Measurements from ENCODE around the gene DYNC1I1. TPM values are rescaled to one million over a fixed set of nuclear protein-coding genes. Genes with fewer than 3 reads are reported as not detected.

DYNC1I1 gene
- total and polyA plus RNA-seq, 2 of the 13 experiments (the other 11 are each of a cell fraction or from before 2014, with no cell fraction given) = not detected

- TF ChIP-seq ZHX2 (IDR thresholded peaks at IDR 0.05; ENCODE audit: low read depth) = no peak
- TF ChIP-seq ZHX2 (CRISPR knock-in tag; IDR thresholded peaks at IDR 0.05; ENCODE audit: borderline replicate concordance) = no peak
- TF ChIP-seq MXI1 (IDR thresholded peaks at IDR 0.05; ENCODE audit: borderline replicate concordance, low read depth, low read length) = no peak
- no peak for TF ChIP-seq ZNF275 (CRISPR knock-in tag; IDR thresholded peaks at IDR 0.05; ENCODE audit: borderline replicate concordance)
- no peak for TF ChIP-seq ZNF564 (CRISPR knock-in tag; IDR thresholded peaks at IDR 0.05)
- TF ChIP-seq ATF7-NPFF (CRISPR knock-in tag; IDR thresholded peaks at IDR 0.05; ENCODE audit: low read depth) = no peak
Measured at GRCh38 chr7:95822717-95823116, 50.4 kb downstream of the DYNC1I1 start (continued).

- Histone ChIP-seq H3K36me3 (replicated peaks in 1 of 2; ENCODE audit: control insufficient read depth in 1 of 2, insufficient read depth in 2 of 2, low read length in 2 of 2) (no peaks in the 10 kb centered on the region), H3K4me2 (ENCODE audit: low read depth, low read length) (no peak overlapping the region), H3K9me3 (ENCODE audit: low read length) (no peaks in the 10 kb centered on the region), H3K27ac (ENCODE audit: extremely low read length, insufficient read depth, low read length) (no peak overlapping the region), H3K4me1 (ENCODE audit: insufficient read depth, low read length) (no peaks in the 10 kb centered on the region), H4K20me1 (ENCODE audit: insufficient read depth, low read length) (no peaks in the 10 kb centered on the region), H3K4me3 (replicated peaks in 1 of 3; ENCODE audit: insufficient read depth in 1 of 3, low read depth in 2 of 3, low read length in 3 of 3) (no peak overlapping the region), H3K27me3 (ENCODE audit: control insufficient read depth in 1 of 2, insufficient read depth in 2 of 2, low read length in 2 of 2) (no peaks in the 10 kb centered on the region), H2AFZ (ENCODE audit: low read length) (no peak overlapping the region), H3K79me2 (ENCODE audit: insufficient read depth, low read length) (no peaks in the 10 kb centered on the region), H3K9ac (ENCODE audit: insufficient read depth, low read depth, low read length) (no peak overlapping the region)
- ATAC-seq = no peak
- POLR2A ChIA-PET = no interaction called here
- intact Hi-C loops (cut with micrococcal nuclease; ENCODE audit: unreplicated experiment) = no loop called here
- BruUV-seq (replicated peaks) = no TSS peak
- 58% methylated on average over 5 of the region's 5 CpGs for WGBS (ENCODE audit: low lambda C conversion rate)
- in situ Hi-C loops (cut with HindIII; ENCODE audit: extremely low pct_ligation_motif_present, low pct_unique_long_range_greater_than_20kb) = no loop called here
- no peak for FAIRE-seq
- CTCF ChIA-PET (ENCODE audit: low intra/inter-chr PET ratio, low total read pairs) = no interaction called here
- DNase-seq (ENCODE audit: low spot score) = no peak
- no peak for TF ChIP-seq ZNF274 (CRISPR knock-in tag; IDR thresholded peaks at IDR 0.05)
- no peak for TF ChIP-seq ZNF251 (CRISPR knock-in tag; IDR thresholded peaks at IDR 0.05)
- no peak for TF ChIP-seq GATAD2A (CRISPR knock-in tag; IDR thresholded peaks at IDR 0.05)
- no peak for TF ChIP-seq SP140L (CRISPR knock-in tag; IDR thresholded peaks at IDR 0.05; ENCODE audit: borderline replicate concordance)
- TF ChIP-seq KMT2A (CRISPR knock-in tag; IDR thresholded peaks at IDR 0.05) = no peak
- TF ChIP-seq ZNF550 (CRISPR knock-in tag; IDR thresholded peaks at IDR 0.05; ENCODE audit: borderline replicate concordance) = no peak
- no peak for TF ChIP-seq TFDP2 (CRISPR knock-in tag; IDR thresholded peaks at IDR 0.05)
- no peak for TF ChIP-seq ZNF788 (CRISPR knock-in tag; IDR thresholded peaks at IDR 0.05; ENCODE audit: borderline replicate concordance)
- TF ChIP-seq ZNF383 (CRISPR knock-in tag; IDR thresholded peaks at IDR 0.05; ENCODE audit: borderline replicate concordance) = no peak
Measured at GRCh38 chr7:95824616-95825015, 52.3 kb downstream of the DYNC1I1 start.

Data from HepG2 (cell line).